HEK293 (cell line): ENCODE results near the gene PGAP6.

Experiments used
- MEIS1 ChIP-seq: sonication (generic); formaldehyde crosslinking; IDR thresholded peaks from 2 replicates; pipeline ENCODE4 v1.8.1; 2022; ENCODE audit warnings: missing genetic modification reagents, mild to moderate bottlenecking, borderline replicate concordance
- ZNF23 ChIP-seq: fragments of 450-650 bp; formaldehyde crosslinking; IDR thresholded peaks from 2 replicates; pipeline ENCODE4 v1.5.1; 2016; ENCODE audit warnings: missing biosample characterization, missing genetic modification characterization, borderline replicate concordance

DNA sequence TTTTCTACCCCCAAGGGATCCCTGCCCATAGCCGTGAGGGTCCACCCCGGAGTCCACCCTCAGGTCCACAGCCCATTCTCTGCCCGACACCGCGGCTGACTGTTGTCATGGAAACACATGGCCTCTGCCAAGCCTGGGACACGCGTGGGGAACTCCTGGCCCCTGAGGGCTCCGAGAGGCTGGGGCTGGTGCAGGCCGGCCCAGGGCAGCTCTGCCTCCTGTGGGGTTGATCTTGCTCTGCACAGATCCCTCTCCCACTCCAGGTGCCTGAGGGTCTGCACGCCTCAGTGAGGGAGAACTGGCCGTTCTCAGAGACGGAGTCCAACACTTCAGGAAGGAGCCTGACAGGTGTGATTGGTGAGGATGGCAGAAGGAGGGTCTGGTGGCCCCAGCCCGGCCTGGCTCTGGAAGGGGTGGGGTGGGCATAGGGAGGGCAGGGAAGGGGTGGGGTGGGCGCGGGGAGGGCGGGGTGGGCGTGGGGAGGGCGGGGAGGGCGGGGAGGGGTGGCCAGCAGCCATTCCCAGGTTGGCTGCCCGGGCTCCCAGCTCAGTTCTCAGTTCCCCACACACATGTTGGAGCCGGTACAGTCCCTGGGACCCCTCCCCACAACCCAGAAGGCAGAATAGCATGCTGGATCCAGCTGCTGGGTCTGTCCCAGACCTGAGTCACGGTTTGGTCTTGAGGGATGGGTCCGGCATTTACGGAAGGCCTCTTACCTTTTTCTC lies 17.9 kb downstream of the PGAP6 start:
- TF ChIP-seq MEIS1 (CRISPR knock-in tag) (no peak), ZNF23 (tag by site-specific recombination) (no peak)
